G401.6 (cell line): Measurements from ENCODE around the gene STK33.
A peak's percentile ranks its signal among the peaks of the same experiment; 100 is the strongest.
"Not testable (repeated sequence)": the region's sequence is repeated elsewhere in the genome, so short reads cannot be mapped to it uniquely, and the experiment has no call there.

Experiments used
- FAIRE-seq: peaks from 2 replicates; lab custom pipeline; 2012; peaks lifted over from hg19 to GRCh38; lab: Jason Lieb, UNC

Gene STK33

DNA sequence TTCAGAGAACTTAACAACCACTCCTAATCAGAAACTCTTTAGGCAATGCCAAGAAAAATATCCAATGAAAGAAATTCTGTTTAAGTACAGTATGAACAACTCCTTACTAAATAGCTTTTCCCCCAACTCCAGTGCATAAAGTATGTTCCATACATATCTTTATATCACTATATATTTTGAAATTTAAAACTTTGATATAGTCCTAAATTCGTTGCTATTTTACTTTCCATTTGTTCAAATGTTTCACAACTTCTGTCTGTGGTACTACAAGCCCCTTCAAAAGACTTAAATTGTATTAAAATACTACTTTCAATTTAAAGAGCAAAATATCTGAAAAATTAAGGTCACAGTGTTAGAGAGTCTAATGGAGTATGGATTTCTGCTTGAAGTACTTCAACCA lies 52.6 kb downstream of the STK33 start:
- FAIRE-seq, result peak; percentile 36

GRCh38 chr11:8533332-8533731 lies 60.7 kb downstream of the STK33 start:
- no peak for FAIRE-seq

DNA sequence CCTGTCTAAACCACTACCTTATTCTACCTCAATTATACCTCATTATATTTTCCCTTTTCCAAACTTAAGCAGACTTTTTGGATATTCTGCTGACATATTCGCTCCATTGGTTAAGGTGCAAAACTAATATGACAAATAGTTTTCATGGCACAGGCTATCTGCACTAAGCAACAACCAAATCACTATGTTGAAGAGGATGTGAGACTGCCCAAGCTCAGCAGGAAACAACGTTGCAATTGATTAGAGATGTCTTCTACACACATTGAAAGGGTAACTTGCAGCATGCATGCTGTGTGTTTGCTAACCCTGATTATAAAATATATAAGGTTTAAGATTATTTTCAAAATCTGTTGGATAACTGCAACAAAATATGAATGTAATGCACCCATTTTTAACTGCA lies 61.6 kb downstream of the STK33 start:
- no peak for FAIRE-seq

GRCh38 chr11:8531982-8532381 lies 62.0 kb downstream of the STK33 start:
- no peak for FAIRE-seq

- FAIRE-seq, result no peak
Observed at GRCh38 chr11:8531312-8531711, 62.7 kb downstream of the STK33 start.

- FAIRE-seq, result no peak
Observed at GRCh38 chr11:8527939-8528338, 66.1 kb downstream of the STK33 start.

DNA sequence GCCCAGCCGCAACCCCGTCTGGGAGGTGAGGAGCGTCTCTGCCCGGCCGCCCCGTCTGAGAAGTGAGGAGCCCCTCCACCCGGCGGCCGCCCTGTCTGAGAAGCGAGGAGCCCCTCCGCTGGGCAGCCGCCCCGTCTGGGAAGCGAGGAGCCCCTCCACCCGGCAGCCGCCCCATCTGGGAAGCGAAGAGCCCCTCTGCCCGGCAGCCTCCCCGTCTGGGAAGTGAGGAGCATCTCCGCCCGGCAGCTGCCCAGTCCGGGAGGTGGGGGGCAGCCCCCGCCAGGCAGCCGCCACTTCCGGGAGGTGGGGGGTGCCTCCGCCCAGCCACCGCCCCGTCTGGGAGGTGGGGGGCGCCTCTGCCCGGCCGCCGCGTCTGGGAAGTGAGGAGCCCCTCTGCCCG lies 70.6 kb downstream of the STK33 start:
- FAIRE-seq, result no peak

DNA sequence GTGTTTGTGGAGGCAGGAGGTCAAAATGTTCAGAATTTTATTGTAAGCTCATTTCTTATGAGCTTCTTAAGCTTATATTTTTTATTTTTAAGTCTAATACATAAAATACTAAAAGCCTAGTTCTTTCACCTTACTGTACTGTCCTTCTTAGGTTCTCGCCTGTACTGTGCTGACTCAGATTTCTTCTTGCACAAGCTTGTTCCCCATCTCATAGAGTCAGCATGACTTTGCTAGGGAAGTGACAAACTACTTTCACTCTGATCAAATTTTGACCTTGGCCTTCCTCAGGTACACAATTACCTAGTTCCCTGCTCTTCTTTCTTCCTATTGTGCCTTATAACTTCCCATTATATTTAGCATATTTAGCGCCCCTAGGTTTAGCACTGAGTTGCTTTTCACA lies 81.5 kb downstream of the STK33 start:
- no peak for FAIRE-seq

GRCh38 chr11:8503910-8504364 lies 90.1 kb downstream of the STK33 start:
- FAIRE-seq, result no peak

DNA sequence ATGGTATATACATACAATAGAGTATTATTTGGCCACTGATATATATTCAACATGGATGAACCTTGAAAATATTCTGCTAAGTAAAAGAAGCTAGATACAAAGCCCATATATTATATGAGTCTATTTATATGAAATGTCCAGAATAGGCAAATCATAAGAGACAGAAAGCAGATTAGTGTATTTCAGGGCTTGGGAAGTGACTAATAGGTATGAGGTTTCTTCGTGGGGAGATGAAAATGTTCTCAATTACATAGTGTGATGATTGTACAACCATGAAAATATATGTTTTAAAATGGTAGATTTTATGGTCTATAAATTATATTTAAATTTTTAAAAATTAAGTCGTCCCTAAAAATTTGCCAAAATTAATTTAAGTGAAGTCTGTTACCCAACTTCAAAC lies 92.2 kb downstream of the STK33 start:
- no peak for FAIRE-seq

GRCh38 chr11:8488395-8488794 lies 105.6 kb downstream of the STK33 start:
- no peak for FAIRE-seq

DNA sequence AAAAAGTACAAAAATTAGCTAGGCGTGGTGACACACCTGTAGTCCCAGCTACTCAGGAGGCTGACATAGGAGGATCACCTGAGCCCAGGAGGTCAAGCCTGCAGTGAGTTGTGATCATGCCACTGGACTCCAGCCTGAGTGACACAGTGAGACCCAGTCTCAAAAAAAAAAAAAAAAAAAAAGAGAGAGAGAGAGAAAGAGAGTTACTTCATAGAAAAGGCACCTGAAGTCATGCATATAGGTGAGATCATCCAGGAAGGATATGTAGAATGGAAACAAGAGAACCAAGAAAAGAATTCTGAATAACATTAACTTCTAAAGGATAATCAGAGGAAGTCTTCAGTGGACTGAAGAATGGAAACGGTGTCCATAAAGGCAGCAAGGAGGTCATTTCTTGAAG lies 106.8 kb downstream of the STK33 start:
- FAIRE-seq, result no peak

- no peak for FAIRE-seq
Observed at GRCh38 chr11:8484251-8484650, 109.8 kb downstream of the STK33 start.

DNA sequence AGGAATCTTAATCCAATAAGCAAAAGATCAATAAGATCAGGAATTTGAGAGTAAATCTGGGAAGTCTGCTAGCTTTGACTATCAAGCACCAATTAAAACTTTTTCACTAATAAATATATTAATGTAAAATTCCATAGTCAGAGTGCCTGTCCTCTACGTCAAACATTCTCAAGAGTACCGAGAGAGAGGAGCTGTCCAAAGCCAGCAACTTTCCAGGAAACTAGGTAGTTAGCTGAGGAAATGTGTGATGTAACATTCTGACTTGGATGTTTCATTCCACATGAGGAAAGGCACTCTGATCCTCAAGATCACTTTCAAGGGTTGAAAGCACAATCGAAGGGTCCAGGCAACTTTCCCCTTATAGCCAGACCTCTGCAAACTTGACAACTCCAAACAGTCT lies 113.2 kb downstream of the STK33 start:
- FAIRE-seq, result no peak

GRCh38 chr11:8477680-8478079 lies 116.3 kb downstream of the STK33 start:
- no peak for FAIRE-seq

GRCh38 chr11:8477151-8477550 lies 116.9 kb downstream of the STK33 start:
- no peak for FAIRE-seq

GRCh38 chr11:8467806-8468205 lies 126.2 kb downstream of the STK33 start:
- FAIRE-seq, result not testable (repeated sequence)

DNA sequence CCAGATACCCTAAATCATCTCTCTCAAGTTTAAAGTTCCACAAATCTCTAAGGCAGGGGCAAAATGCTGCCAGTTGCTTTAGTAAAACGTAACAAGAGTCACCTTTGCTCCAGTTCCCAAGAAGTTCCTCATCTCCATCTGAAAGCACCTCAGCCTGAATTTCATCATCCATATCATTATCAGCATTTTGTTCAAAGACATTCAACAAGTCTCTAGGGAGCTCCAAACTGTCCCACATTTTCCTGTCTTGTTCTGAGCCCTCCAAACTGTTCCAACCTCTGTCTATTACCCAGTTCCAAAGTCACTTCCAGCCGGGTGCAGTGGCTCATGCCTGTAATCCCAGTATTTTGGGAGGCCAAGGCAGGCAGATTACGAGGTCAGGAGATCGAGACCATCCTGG lies 126.7 kb downstream of the STK33 start:
- not testable (repeated sequence) for FAIRE-seq

DNA sequence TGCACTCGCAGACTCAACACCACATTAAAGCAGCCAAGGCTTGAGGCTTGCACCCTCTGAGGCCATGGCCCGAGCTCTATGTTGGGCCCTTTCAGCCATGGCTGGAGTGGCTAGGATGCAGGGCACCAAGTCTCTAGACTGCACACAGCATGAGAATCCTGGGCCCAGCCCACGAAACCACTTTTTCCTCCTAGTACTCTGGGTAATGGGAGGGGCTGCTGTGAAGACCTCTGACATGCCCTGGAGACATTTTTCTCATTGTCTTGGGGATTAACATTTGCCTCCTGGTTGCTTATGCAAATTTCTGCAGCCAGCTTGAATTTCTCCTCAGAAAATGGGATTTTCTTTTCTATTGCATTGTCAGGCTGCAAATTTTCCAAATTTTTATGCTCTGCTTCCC lies 127.1 kb downstream of the STK33 start:
- not testable (repeated sequence) for FAIRE-seq

DNA sequence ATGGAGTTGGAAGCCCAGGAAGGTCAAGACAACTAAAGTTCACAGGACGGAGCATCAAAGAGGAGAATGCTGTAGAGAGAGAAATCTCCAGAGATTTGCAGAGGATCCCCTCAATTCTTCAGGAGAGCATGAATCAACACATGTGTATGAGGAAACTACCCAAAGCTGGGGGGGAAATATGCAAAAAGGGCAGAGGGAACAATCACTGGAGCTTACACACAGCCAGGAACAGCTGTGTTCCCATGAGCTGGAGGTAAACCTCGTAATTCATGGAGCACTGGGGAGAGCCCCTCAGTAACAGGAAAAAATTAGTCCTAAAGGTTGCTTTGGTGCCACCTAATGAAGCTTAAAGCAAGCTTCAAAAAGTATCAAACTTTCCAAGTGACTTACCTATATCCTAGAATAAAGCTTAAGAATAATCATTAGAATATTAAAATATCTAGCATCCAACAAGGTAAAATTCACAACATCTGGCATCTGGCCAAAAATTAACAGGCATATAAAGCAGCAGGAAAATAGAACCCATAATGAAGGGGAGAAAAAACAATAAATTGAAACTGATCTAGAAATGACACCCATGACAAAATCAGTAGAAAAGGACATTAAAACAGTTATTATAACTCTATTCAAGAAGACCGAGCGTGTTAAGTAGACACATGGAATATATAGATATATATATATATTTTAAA lies 134.2 kb downstream of the STK33 start:
- peak; percentile 34 for FAIRE-seq

DNA sequence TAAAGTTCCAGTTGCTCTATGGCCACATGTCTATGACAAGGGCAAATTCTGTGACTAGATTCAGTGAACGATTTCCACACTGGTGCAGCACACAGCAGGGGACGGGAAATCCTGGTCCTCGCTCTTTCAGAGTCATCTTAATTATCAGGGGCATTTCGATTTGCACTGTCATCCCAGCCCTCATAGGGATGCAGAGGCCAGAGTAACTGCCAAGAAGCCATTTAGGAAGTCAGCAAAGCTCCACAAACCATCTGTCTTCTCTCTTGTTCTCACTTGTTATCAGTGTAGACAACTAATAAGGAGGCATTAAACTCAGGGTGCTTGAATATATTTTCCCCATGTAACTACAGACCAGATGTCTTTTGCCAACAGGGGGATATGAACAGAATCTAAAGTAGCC lies 151.7 kb downstream of the STK33 start:
- FAIRE-seq, result no peak

DNA sequence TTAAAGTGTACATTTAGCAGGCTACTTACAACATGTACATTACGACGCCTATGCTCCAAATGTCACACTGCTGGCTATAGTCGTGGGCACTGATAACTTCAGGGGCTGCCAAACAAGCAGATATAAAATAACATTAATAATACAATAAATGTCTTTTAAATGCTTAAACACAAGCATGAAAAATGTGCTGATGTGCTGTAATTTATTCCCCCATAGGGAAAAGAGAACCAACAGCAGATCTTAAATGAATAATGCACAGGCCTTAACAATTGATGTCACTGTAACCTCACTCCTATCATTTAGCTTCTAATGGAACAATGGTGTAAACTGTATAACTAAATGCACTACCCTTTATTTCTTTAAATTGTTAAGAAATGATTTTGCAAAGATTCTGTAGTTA lies 153.4 kb downstream of the STK33 start:
- FAIRE-seq, result no peak

GRCh38 chr11:8429483-8429882 lies 164.5 kb downstream of the STK33 start:
- no peak for FAIRE-seq

- no peak for FAIRE-seq
Observed at GRCh38 chr11:8426076-8426475, 168.0 kb downstream of the STK33 start.

- FAIRE-seq, result no peak
Observed at GRCh38 chr11:8415195-8415594, 178.8 kb downstream of the STK33 start.
